Upper lobe of left lung (tissue), 4 donors: ENCODE measurements around the gene GPR68.

Experiments used
- EP300 ChIP-seq, 4 donors: sonication (generic); formaldehyde crosslinking; IDR thresholded peaks; one replicate each; pipeline ENCODE4 v1.5.1; 2017; ENCODE audit warnings: antibody characterized with exemption in 4 of 4, control low read depth in 2 of 4
- POLR2A ChIP-seq, 4 donors: fragments of 450-650 bp; IDR thresholded peaks; one replicate each; pipeline ENCODE4 v1.5.1; 2016 to 2017; ENCODE audit warnings: antibody characterized with exemption in 4 of 4, mild to moderate bottlenecking in 2 of 4
- POLR2AphosphoS5 ChIP-seq, 2 donors: sonication (generic); formaldehyde crosslinking; IDR thresholded peaks; one replicate each; pipeline ENCODE4 v1.5.1; 2017; ENCODE audit warnings: antibody characterized with exemption in 2 of 2
- TF ChIP-seq, protein P1 (sequence below), 6 experiments: fragments of 450-650 bp in 4 of 6; fragments of 200-600 bp in 2 of 6; sonication (generic) in 2 of 6; IDR thresholded peaks; one replicate each; pipeline ENCODE4 v1.5.1; 2016 to 2019; ENCODE audit warnings: antibody characterized with exemption in 6 of 6

DNA sequence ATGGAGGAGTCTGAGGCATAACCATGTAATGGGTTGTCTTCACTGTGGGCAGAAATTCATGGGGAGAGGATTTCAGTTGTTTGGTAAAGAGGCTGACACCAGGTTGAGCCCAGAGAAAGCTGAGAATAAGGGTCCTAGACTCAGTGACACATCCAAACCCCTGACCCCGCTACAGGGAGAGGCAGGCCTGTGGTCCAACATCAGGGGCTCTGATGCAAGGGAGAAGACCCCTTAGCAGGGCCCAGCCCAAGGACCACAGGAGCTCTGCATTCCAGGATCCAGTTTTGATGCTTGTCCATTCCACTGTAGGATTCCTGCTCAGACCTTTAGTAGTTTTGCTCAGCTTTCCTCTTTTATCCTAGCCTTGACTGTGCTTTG lies 15.5 kb downstream of the GPR68 start:
- TF ChIP-seq, protein P1, sequence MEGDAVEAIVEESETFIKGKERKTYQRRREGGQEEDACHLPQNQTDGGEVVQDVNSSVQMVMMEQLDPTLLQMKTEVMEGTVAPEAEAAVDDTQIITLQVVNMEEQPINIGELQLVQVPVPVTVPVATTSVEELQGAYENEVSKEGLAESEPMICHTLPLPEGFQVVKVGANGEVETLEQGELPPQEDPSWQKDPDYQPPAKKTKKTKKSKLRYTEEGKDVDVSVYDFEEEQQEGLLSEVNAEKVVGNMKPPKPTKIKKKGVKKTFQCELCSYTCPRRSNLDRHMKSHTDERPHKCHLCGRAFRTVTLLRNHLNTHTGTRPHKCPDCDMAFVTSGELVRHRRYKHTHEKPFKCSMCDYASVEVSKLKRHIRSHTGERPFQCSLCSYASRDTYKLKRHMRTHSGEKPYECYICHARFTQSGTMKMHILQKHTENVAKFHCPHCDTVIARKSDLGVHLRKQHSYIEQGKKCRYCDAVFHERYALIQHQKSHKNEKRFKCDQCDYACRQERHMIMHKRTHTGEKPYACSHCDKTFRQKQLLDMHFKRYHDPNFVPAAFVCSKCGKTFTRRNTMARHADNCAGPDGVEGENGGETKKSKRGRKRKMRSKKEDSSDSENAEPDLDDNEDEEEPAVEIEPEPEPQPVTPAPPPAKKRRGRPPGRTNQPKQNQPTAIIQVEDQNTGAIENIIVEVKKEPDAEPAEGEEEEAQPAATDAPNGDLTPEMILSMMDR (IDR thresholded peaks at IDR 0.05) = no peak
- TF ChIP-seq POLR2A (IDR thresholded peaks at IDR 0.05) (no peak), EP300 (IDR thresholded peaks at IDR 0.05) (no peak), POLR2AphosphoS5 (IDR thresholded peaks at IDR 0.05) (no peak)
